Mucosa of rectum (tissue), 2 donors: ENCODE measurements around the gene PTPN22.

Source experiments
- H3K27ac ChIP-seq, 2 donors: one replicate each; pipeline ENCODE4 v1.7.0; 2013; ENCODE audit warnings: inconsistent platforms in 2 of 2, low read depth in 2 of 2, low read length in 2 of 2
- H3K27me3 ChIP-seq, 2 donors: one replicate each; pipeline ENCODE4 v1.7.0; 2013; ENCODE audit warnings: low read length in 2 of 2; ENCODE audit not compliant: control insufficient read depth in 2 of 2, insufficient read depth in 2 of 2
- H3K36me3 ChIP-seq, 2 donors: one replicate each; pipeline ENCODE4 v1.7.0; 2013; ENCODE audit warnings: low read length in 2 of 2; ENCODE audit not compliant: control insufficient read depth in 2 of 2, insufficient read depth in 2 of 2
- H3K4me1 ChIP-seq, 2 donors: one replicate each; pipeline ENCODE4 v1.7.0; 2013; ENCODE audit warnings: low read length in 2 of 2, mild to moderate bottlenecking in 1 of 2; ENCODE audit not compliant: control insufficient read depth in 2 of 2, insufficient read depth in 2 of 2
- H3K4me3 ChIP-seq, 2 donors: one replicate each; pipeline ENCODE4 v1.7.0; 2013; ENCODE audit warnings: low read length in 2 of 2
- H3K9ac ChIP-seq, 2 donors: one replicate each; pipeline ENCODE4 v1.7.0; 2013; ENCODE audit warnings: low read length in 2 of 2, low read depth in 1 of 2, mild to moderate bottlenecking in 1 of 2
- H3K9me3 ChIP-seq, 2 donors: one replicate each; pipeline ENCODE4 v1.7.0; 2013; ENCODE audit warnings: low read length in 2 of 2; ENCODE audit not compliant: control insufficient read depth in 2 of 2
- donor health status: healthy.
- donor health status: Normal muscosa, but diverticular disease.

The PTPN22 gene

GRCh38 chr1:113887402-113888175 is 16.1 kb upstream of the PTPN22 start, which contains the start of gene BCL2L15:
BCL2L15 (minus strand) TSS chr1:113887581; CDS start chr1:113887375, 206 bp downstream.
- Histone ChIP-seq H3K36me3 (peaks cover 0 to 3% of the 10 kb centered on the region in 2 donors), H3K9ac (peak within 1 kb of the TSS; percentile 66 to 86), H3K4me3 (peak within 1 kb of the TSS; percentile 70 to 79), H3K27me3 (no peaks in the 10 kb centered on the region), H3K4me1 (peaks cover 6 to 24% of the 10 kb centered on the region in 2 donors), H3K27ac (peak within 1 kb of the TSS; percentile 88 to 91), H3K9me3 (no peaks in the 10 kb centered on the region)

- Histone ChIP-seq H3K4me1 (peaks cover 3 to 19% of the 10 kb centered on the region in 2 donors), H3K27ac (peak overlapping the region; percentile 88 to 91), H3K36me3 (peaks cover 0 to 5% of the 10 kb centered on the region in 2 donors), H3K27me3 (no peaks in the 10 kb centered on the region), H3K9ac (peak overlapping the region; percentile 66 to 86), H3K4me3 (peak overlapping the region; percentile 70 to 79), H3K9me3 (no peaks in the 10 kb centered on the region)
These were observed 15.2 kb upstream of the PTPN22 start for GRCh38 chr1:113886417-113887401.

DNA sequence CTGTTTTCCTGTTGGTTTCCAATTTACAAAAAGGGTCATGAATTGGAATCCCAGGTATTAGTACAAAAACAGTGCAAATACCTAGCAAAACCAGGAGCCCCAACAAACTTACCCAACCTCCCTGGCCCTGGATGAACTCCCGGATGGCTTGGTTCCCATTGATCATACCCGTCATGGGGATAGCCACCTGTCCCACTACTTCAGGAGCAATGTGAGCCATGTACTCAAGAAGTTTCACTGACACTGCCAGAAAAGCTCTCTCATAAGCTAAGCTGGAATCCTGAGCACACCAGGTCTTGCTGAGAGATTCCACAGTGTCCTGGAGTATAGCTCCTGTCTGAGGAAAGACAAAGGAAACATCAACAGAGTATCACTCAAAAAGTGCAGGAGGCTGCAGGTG is 10.1 kb upstream of the PTPN22 start:
- H3K9ac ChIP-seq, result no peak overlapping the region
- H3K4me3 ChIP-seq, result no peak overlapping the region
- peaks cover 7 to 13% of the 10 kb centered on the region in 2 donors for H3K4me1 ChIP-seq
- no peaks in the 10 kb centered on the region for H3K27me3 ChIP-seq
- H3K36me3 ChIP-seq, result peaks cover 0 to 13% of the 10 kb centered on the region in 2 donors
- H3K27ac ChIP-seq, result peak overlapping the region in 1 of 2 donors; percentile 64
- no peaks in the 10 kb centered on the region for H3K9me3 ChIP-seq

GRCh38 chr1:113879739-113880038 is 8.2 kb upstream of the PTPN22 start:
- no peaks in the 10 kb centered on the region for H3K27me3 ChIP-seq
- peaks cover 0 to 10% of the 10 kb centered on the region in 2 donors for H3K36me3 ChIP-seq
- no peak overlapping the region for H3K9ac ChIP-seq
- no peaks in the 10 kb centered on the region for H3K9me3 ChIP-seq
- peaks cover 7 to 18% of the 10 kb centered on the region in 2 donors for H3K4me1 ChIP-seq
- peak overlapping the region in 1 of 2 donors; percentile 16 for H3K27ac ChIP-seq
- no peak overlapping the region for H3K4me3 ChIP-seq

- no peak overlapping the region for H3K9ac ChIP-seq
- no peak overlapping the region for H3K27ac ChIP-seq
- H3K27me3 ChIP-seq, result no peaks in the 10 kb centered on the region
- H3K4me3 ChIP-seq, result no peak overlapping the region
- H3K9me3 ChIP-seq, result no peaks in the 10 kb centered on the region
- H3K4me1 ChIP-seq, result peaks cover 2 to 19% of the 10 kb centered on the region in 2 donors
- H3K36me3 ChIP-seq, result peaks cover 0 to 5% of the 10 kb centered on the region in 2 donors
These were observed 4.7 kb upstream of the PTPN22 start for GRCh38 chr1:113876176-113876575.

DNA sequence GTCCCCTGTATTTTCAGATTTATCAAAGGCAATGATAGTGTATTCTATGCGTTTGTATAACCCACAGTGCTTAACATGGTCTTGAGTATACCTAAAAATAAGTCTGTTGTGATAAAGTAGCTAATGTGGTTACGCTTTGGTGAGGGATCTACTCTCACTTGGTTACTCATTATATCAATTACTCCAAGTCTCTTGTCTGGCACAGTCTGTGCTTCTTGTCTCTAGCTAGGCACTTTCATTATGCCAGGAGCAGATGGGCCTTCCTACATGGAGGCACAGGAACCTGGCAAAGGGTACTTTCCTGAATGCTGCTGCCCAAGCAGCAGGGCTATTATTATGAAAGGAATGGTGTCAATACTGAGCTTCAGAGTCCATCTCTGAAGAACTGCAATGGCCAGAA is 4.2 kb upstream of the PTPN22 start:
- Histone ChIP-seq H3K9me3 (no peaks in the 10 kb centered on the region), H3K4me1 (peaks cover 2 to 15% of the 10 kb centered on the region in 2 donors), H3K27ac (no peak overlapping the region), H3K4me3 (no peak overlapping the region), H3K27me3 (no peaks in the 10 kb centered on the region), H3K9ac (no peak overlapping the region), H3K36me3 (peaks cover 0 to 5% of the 10 kb centered on the region in 2 donors)

DNA sequence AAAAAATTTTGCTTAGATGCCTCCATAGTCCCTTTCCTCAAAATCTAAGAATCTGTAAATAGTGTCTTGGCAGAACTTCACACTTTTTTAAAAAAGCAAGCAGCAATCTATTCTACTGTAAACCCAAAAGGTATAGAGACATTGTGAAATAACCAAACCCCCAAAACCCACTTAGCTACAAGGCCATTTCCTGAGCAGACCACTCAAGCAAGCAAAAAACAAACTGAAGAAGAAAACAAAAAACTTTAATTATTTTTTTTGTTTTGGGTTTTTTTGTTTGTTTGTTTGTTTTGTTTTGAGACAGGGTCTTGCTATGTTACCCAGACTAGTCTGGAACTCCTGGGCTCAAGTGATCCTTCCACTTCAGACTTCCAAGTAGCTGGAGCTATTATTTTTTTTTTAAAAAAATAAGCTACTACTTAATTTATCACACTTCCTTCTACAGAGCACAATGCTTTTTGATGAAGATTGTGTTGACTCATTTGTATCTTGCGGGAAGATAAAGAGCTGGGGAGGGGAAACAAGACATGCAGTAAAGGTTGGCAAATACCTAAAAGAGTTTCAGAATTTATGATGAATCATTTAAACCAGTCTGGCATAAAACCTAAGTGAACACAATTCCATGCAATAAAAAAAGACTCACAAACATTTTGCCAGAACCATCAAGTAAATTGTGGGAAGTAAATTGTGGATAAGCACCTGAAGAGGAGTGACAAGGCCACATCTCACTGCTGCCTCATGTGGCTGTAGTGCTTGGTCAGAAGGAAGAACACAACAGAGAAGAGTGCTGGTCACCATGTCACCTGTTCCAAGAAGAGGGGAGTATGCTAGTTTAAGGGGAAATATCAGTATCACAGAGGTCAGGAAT is 2.7 kb upstream of the PTPN22 start:
- Histone ChIP-seq H3K9ac (no peak overlapping the region), H3K27ac (peak overlapping the region; percentile 9 to 29), H3K36me3 (no peaks in the 10 kb centered on the region), H3K9me3 (no peaks in the 10 kb centered on the region), H3K4me3 (no peak overlapping the region), H3K27me3 (no peaks in the 10 kb centered on the region), H3K4me1 (peaks cover under 1 to 15% of the 10 kb centered on the region in 2 donors)

DNA sequence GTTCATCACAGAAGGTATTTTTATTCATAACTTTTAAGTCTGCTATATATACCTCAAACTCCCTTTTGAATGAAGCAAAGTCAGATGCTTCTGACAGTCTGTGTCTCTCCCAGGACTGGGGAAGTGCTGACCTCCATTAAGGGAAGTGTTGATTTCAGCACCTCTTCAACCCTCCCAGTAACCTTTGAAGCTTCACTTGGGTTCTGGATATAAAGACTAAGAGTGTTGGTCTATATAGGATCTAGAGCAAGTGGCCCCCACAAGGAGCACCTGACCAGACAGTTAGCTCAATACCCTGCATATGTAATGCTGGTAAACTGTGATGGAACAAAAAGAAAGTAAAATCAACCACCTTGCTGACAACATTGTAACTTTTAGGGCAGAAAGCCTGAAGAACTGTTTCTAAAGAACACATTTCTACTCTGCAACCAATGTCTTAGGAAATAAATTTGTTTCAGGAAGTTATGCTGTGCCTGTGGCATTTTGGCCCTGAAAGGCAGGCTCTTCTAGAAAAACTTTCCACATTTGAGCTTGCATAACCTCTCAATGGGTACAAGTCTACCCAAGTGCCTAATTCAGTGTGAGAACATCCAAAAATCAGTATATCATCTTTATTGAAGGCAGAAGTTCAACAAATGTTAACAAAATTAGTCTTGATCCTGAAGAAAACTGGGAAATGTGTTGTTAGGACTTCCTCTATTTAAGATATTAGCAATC is 865 bp upstream of the PTPN22 start:
- Histone ChIP-seq H3K9me3 (no peaks in the 10 kb centered on the region), H3K4me1 (peaks cover 0 to 15% of the 10 kb centered on the region in 2 donors), H3K27me3 (no peaks in the 10 kb centered on the region), H3K27ac (peak overlapping the region; percentile 68 to 80), H3K36me3 (no peaks in the 10 kb centered on the region), H3K4me3 (peak overlapping the region in 1 of 2 donors; percentile 17), H3K9ac (no peak overlapping the region)

DNA sequence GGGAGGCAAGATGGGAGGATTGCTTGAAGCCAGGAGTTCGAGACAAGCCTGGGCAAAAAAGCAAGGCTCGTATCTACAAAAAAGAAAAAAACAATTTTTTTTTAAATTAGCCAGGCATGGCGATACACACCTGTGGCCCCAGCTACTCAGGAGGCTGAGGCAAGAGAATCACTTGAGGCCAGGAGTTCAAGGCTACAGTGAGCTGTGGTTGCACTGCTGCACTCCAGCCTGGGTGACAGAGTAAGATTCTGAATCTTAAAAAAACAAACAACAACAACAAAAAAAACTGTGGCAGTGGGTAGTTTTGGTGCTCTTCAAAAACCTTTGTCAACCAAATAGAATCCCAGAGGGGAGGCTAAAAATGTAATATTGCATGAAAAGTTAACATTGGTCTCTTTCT is 734 bp downstream of the PTPN22 start:
- Histone ChIP-seq H3K36me3 (peaks cover 0 to 6% of the 10 kb centered on the region in 2 donors), H3K27me3 (no peaks in the 10 kb centered on the region), H3K4me3 (peak overlapping the region in 1 of 2 donors; percentile 65), H3K4me1 (peaks cover 0 to 11% of the 10 kb centered on the region in 2 donors), H3K9ac (peak overlapping the region in 1 of 2 donors; percentile 58), H3K27ac (no peak overlapping the region), H3K9me3 (no peaks in the 10 kb centered on the region)
